Uterus (tissue), 4 donors: Measurements from ENCODE around the gene DCDC2. TPM values are rescaled to one million over a fixed set of nuclear protein-coding genes. Genes with fewer than 3 reads are reported as not detected.
"Not testable (repeated sequence)": the region's sequence is repeated elsewhere in the genome, so short reads cannot be mapped to it uniquely, and the experiment has no call there.

ENCODE experiments used
- DNase-seq, 2 donors: peaks; one replicate each; pipeline ENCODE4 v3.0.0-alpha.2; 2019 to 2020
- H3K27ac ChIP-seq, 2 donors: fragments of 200-600 bp; sonication (generic); 1 replicate in 1 of 2; 2 replicates in 1 of 2; pipeline ENCODE4 v1.5.1; 2016 to 2018
- H3K27me3 ChIP-seq, 2 donors: fragments of 200-600 bp; sonication (generic); one replicate each; pipeline ENCODE4 v1.5.1; 2018 to 2019; ENCODE audit warnings: control low read depth in 1 of 2
- H3K36me3 ChIP-seq, 2 donors: fragments of 200-600 bp; sonication (generic); one replicate each; pipeline ENCODE4 v1.5.1; 2019; ENCODE audit warnings: control low read depth in 1 of 2
- H3K4me1 ChIP-seq, 2 donors: fragments of 200-600 bp; sonication (generic); one replicate each; pipeline ENCODE4 v1.5.1; 2018 to 2019; ENCODE audit warnings: control low read depth in 1 of 2
- H3K4me3 ChIP-seq, 2 donors: fragments of 200-600 bp; sonication (generic); 1 replicate in 1 of 2; 2 replicates in 1 of 2; pipeline ENCODE4 v1.5.1; 2018 to 2019; ENCODE audit warnings: mild to moderate bottlenecking in 1 of 2
- H3K9me3 ChIP-seq, 2 donors: fragments of 200-600 bp; sonication (generic); one replicate each; pipeline ENCODE4 v1.5.1; 2019; ENCODE audit warnings: control low read depth in 1 of 2
- POLR2A ChIP-seq, 2 donors: fragments of 450-650 bp; IDR thresholded peaks; one replicate each; pipeline ENCODE4 v1.6.1; 2016; ENCODE audit warnings: antibody characterized with exemption in 2 of 2, mild to moderate bottlenecking in 1 of 2, moderate library complexity in 1 of 2
- intact Hi-C: fragments of 100-400 bp; cut with DNase I; formaldehyde crosslinking; loops from one replicate; pipeline ENCODE4 v1.15.1; 2023; ENCODE audit warnings: low total_unique reads
- total RNA-seq, 4 donors: library from RNA; depleted of rRNA in 3 of 4; stranded (reverse); fragments of >200 nt in 3 of 4; gene quantifications; one replicate each; pipeline versions ENCODE4 v1.1.0 to v1.2.4, GENCODE V29; 2014 to 2023
- TF ChIP-seq, protein P1 (sequence below), 4 experiments: fragments of 200-600 bp in 2 of 4; fragments of 450-650 bp in 2 of 4; sonication (generic) in 2 of 4; IDR thresholded peaks; one replicate each; pipeline ENCODE4 v1.5.1; 2016 to 2019; ENCODE audit warnings: antibody characterized with exemption in 4 of 4, mild to moderate bottlenecking in 2 of 4, moderate library complexity in 1 of 4
- donor health status: DM: yes; HTN: yes; CAD: no.

Gene DCDC2
- total RNA-seq, 4 donors from 2014 or later = 1.0 to 7.4 TPM; not detected in 2

DNA sequence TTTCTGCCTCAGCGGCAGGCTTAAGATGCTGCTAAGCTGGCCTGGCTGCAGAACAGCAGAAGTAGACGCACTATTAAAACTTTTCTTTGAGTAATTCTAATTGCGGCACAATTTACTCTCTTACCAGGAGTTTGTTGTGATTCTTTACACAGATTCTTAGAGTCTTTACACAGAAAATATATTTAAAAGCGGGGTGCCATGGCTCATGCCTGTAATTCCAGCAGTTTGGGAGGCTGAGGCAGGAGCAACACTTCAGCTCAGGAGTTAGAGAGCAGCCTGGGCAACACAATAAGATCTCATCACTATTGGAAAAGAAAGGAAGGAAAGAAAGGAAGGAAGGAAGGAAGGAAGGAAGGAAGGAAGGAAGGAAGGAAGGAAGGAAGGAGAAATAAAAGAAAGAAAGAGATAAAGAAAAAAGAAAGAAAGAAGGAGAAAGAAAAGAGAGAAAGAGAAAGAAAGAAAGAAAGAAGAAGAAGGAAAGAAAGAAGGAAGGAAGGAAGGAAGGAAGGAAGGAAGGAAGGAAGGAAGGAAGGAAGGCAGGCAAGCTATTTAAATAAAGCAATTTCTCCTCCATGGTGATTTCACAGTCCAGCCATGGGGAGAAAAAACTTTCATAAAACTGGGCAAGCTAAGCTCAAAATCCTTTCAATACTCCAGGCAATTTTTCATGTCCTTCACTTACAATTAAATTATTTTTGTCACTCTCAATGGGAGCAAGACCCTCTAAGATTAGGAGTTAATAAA, 23.8 kb upstream of the DCDC2 start:
- Histone ChIP-seq H3K9me3 (no peaks in the 10 kb centered on the region), H3K36me3 (no peaks in the 10 kb centered on the region), H3K27me3 (no peaks in the 10 kb centered on the region), H3K4me1 (no peaks in the 10 kb centered on the region), H3K27ac (no peak overlapping the region), H3K4me3 (no peak overlapping the region)
- TF ChIP-seq POLR2A (IDR thresholded peaks at IDR 0.05) = no peak
- TF ChIP-seq, protein P1, sequence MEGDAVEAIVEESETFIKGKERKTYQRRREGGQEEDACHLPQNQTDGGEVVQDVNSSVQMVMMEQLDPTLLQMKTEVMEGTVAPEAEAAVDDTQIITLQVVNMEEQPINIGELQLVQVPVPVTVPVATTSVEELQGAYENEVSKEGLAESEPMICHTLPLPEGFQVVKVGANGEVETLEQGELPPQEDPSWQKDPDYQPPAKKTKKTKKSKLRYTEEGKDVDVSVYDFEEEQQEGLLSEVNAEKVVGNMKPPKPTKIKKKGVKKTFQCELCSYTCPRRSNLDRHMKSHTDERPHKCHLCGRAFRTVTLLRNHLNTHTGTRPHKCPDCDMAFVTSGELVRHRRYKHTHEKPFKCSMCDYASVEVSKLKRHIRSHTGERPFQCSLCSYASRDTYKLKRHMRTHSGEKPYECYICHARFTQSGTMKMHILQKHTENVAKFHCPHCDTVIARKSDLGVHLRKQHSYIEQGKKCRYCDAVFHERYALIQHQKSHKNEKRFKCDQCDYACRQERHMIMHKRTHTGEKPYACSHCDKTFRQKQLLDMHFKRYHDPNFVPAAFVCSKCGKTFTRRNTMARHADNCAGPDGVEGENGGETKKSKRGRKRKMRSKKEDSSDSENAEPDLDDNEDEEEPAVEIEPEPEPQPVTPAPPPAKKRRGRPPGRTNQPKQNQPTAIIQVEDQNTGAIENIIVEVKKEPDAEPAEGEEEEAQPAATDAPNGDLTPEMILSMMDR (IDR thresholded peaks at IDR 0.05) = no peak
- no peak for DNase-seq
- intact Hi-C loops = no loop called here

DNA sequence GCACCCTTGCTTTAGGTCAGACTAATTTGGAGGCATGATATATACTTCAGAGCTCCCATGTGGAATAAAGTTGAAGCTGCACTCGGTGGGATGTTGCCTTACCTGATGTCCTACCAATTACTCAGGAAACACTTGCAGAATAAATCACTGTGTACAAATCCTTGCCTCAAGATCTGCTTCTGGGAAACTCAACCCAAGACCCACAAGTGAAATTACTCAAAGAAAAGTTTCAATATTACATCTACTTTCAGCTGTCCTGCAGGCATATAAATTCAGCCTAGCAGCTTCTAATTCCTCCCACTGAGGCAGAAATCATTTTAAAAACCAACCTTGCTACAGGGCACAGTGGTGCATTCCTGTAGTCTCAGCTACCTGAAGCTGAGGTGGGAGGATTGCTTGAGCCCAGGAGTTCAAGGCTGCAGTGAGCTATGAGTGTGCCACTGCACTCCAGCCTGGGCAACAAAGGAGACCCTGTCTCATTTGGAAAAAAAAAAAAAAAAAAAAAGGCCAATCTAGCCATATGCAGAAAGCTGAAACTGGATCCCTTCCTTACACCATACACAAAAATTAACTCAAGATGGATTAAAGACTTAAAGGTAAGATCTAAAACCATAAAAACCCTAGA, 20.7 kb upstream of the DCDC2 start:
- no peaks in the 10 kb centered on the region for H3K9me3 ChIP-seq
- H3K4me1 ChIP-seq = no peaks in the 10 kb centered on the region
- intact Hi-C loops = no loop called here
- TF ChIP-seq, protein P1 (IDR thresholded peaks at IDR 0.05) = no peak
- TF ChIP-seq POLR2A (IDR thresholded peaks at IDR 0.05) = no peak
- no peak for DNase-seq
- H3K27ac ChIP-seq = no peak overlapping the region
- no peaks in the 10 kb centered on the region for H3K36me3 ChIP-seq
- no peaks in the 10 kb centered on the region for H3K27me3 ChIP-seq
- no peak overlapping the region for H3K4me3 ChIP-seq

DNA sequence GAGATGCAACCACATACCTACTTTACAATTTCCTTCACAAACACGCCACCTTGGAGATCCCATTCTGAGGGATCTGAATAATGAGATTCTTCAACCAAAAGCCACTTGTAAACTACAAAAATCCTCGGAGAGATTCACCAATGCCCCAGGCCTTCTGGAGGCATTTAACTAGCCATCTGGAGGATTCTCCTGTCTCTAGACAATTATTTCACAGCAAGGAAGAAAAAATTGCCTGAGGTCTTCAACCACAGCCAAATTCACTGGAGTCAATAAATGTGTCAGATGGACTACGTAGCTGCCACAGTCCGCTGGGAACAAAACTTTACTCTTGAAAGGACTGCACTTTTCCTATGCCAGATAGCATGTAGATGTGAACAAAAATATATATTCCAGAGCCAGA, 19.0 kb upstream of the DCDC2 start:
- H3K4me3 ChIP-seq = no peak overlapping the region
- intact Hi-C loops = no loop called here
- no peaks in the 10 kb centered on the region for H3K27me3 ChIP-seq
- H3K36me3 ChIP-seq = no peaks in the 10 kb centered on the region
- no peak for TF ChIP-seq POLR2A (IDR thresholded peaks at IDR 0.05)
- TF ChIP-seq, protein P1 (IDR thresholded peaks at IDR 0.05) = no peak
- no peak overlapping the region for H3K27ac ChIP-seq
- H3K9me3 ChIP-seq = no peaks in the 10 kb centered on the region
- DNase-seq = no peak
- no peaks in the 10 kb centered on the region for H3K4me1 ChIP-seq

DNA sequence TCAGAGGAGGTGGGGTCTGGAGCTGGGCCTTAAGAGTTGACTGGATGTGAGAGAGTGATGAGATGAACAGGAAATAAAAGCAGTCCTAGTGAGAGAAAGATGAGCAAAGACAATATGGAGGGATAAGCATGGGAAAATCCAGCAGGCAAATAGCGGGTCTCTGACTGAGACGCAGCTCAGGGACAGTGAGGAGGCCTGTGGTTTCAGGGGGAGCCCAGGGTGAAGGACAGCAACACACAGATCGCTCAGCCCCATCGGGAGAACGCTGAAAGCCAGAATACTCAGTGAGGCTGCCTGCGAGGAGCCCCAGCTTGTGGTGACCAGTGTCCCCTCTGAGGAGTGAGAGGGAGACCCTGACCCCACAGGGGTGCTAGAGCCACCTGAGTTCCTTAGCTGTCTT, 16.8 kb upstream of the DCDC2 start:
- Histone ChIP-seq H3K9me3 (no peaks in the 10 kb centered on the region), H3K27me3 (no peaks in the 10 kb centered on the region), H3K4me1 (no peaks in the 10 kb centered on the region), H3K36me3 (no peaks in the 10 kb centered on the region), H3K27ac (no peak overlapping the region), H3K4me3 (no peak overlapping the region)
- DNase-seq = no peak
- intact Hi-C loops = no loop called here
- TF ChIP-seq POLR2A (IDR thresholded peaks at IDR 0.05) = no peak

DNA sequence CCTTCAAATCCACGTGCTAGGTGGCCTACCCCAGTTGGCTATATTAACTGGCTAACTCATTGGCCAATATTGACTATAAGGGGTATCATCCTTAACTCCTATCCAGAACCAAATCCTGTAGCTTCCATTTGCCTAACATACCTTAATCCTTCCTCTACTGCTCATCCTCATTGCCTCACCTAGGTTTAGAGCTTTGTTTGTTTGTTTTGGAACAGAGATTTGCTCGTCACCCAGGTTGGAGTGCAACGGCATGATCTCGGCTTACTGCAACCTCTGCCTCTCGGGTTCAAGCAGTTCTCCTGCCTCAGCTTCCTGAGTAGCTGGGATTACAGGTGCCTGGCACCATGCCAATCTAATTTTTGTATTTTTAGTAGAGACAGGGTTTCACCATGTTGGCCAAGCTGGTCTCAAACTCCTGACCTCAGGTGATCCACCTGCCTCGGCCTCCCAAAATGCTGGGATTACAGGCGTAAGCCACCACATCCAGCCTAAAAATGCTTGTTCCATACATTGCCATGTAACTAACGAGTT, 7.3 kb upstream of the DCDC2 start:
- intact Hi-C loops, DNase-seq, H3K9me3 ChIP-seq, H3K27ac ChIP-seq, H3K27me3 ChIP-seq, H3K36me3 ChIP-seq, H3K4me3 ChIP-seq, H3K4me1 ChIP-seq: not testable (repeated sequence)

DNA sequence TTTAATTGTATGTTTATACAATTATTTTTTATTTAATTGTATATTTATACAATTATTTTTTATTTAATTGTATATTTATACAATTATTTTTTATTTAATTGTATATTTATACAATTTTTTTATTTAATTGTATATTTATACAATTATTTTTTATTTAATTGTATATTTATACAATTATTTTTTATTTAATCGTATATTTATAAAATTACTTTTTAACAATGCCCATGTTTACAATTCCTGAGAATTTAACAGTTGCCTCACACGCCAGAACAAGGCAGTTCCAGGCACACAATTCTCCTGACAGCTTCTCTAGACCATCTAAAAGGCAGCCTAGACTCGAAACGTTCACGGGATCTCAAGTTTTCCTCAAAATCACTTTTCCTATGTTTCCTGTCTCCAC, 4.5 kb upstream of the DCDC2 start:
- H3K9me3 ChIP-seq, H3K4me1 ChIP-seq, H3K36me3 ChIP-seq, intact Hi-C loops, H3K4me3 ChIP-seq, H3K27ac ChIP-seq, DNase-seq, H3K27me3 ChIP-seq: not testable (repeated sequence)
